HTR-8/SVneo (cell line): ENCODE results near the gene PSORS1C1.
"Not testable (repeated sequence)": the region's sequence is repeated elsewhere in the genome, so short reads cannot be mapped to it uniquely, and the experiment has no call there.

Source experiments
- DNase-seq: peaks from one replicate; pipeline ENCODE4 v3.0.0; 2011; ENCODE audit warnings: low spot score, mixed read lengths; ENCODE audit not compliant: insufficient read length
- FAIRE-seq: peaks from 2 replicates; lab custom pipeline; 2011; peaks lifted over from hg19 to GRCh38; lab: Jason Lieb, UNC

The PSORS1C1 gene

DNA sequence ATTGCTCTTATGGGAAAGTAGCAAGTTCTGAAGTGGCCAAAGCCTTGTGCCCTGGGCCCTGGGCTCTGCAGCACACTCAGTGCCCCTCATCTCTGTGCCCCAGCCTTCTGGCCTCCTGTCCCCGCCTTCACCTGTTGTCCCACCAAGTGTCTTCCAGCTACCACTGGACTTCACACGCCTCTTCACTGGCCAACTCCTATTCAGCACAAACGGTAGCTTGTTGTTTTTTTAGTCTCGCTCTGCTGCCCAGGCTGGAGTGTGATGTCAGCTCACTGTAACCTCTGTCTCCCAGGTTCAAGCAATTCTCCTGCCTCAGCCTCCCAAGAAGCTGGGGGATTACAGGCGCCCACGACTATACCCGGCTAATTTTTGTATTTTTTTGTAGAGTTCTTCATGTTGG lies 38.2 kb downstream of the PSORS1C1 start:
- DNase-seq (no peak), FAIRE-seq (no peak)

DNA sequence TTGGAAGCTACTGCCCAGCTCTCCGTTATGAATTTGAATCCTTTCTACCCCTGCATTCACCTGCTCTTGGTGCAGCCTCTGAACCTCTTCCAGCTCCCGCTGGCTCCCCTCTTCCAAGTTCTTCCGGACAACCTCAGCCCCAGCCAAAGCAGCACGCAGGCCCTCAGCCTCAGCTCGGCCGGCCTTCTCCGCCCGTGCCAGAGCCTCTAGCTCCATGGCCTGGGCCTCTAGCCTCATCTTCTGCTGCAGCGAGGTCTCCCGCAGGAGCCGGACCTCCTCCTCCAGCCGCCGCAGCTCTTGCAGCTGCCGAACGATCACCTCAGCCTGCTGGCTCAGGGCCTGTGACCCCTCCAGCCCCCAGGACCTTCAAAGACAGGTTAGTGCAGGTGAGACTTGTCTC lies 39.8 kb downstream of the PSORS1C1 start:
- no peak for FAIRE-seq

DNA sequence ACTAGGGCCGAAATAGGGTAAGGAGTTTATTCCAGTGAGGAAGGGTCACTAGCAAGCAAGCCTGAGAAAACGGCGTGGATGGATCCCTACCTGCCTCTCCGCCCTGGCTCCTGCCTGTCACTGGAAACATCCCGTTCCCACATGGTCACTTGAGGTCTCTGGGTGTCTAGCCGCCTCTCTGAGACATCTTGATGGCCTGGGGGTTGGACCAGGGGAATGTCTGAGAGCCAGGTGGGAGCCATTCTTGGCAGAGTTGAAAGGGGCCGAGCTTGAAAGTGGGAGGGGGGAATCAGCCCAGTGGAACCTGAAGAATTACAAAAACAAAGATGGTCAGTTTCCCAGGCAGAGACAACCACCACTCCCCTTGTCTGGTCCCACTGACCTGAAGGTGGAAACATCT lies 42.0 kb downstream of the PSORS1C1 start:
- DNase-seq (no peak), FAIRE-seq (no peak)

More for the DNA sequence above, 39.8 kb downstream of the PSORS1C1 start:
- no peak for DNase-seq

DNA sequence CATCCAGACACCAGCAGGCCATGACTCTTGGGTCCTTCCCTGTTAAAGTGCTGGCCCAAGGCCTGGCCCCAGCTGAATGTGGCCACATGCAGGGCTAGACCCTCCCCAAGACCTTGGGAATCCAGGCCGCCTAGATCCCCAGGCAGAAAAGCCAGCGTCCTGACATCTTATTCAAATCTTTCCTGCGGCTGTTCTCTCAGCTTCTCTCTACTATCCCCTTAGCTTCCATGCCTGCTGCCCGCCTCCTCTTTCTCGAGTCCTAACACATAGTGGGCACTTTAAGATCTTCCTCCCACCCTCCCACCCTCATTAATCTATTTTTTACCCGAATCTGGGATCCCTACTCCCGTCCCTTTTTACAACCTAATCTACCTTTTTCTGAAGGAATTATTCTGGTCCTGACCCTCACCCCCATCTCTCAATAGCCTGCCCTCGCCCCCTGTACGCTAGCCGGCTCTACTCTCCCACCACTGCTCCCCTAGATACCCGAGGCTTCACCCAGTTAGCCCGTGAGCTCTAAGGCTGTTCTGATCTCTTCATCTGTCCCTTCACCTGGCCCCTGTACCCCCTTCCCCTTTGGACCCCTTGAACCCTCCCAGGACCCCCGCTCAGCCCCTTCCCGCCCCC lies 43.0 kb downstream of the PSORS1C1 start, which contains the start of gene CCHCR1:
CCHCR1 (minus strand) TSS at position 290 of the 627 bp plus-strand sequence; CDS start at position 88, 202 bp downstream.
- no peak for DNase-seq

DNA sequence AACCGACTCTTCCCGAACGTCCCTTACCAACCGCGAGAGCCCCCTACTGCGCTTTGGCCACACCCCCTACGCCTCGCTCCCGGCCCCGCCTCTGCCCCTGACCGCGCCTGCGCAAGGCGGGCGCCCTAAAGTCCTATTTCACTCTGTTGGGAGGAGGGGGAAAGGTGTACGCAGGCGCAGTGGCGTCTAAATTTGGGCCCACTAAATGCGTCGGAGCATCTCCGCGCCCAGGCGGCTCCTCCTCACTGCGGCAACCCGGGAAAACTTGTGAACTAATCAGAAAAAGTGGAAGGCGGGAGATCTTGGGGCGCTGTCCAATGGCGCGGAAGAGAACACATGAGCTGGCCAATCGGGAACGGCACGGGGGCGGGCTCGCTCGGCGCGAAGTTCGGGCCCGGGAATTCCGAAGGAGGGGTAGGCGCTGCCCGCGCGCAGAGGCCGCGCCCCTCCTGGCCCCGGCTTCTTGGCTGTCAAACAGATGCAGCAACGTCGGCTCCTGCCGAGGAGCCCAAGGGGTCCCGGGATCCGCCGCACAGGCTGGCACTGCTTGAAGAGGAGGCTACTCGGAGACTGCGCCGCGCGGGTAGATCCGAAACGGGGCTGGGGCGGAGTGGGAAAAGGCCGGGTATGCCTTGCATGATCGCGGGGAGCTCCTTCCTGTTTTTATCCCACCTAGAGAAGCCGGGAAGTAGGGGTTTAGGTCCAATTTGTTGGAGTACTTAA lies 43.7 kb downstream of the PSORS1C1 start, which contains the start of gene TCF19:
TCF19 (plus strand) TSS at position 450 of the 723 bp plus-strand sequence. CDS start 881 bp downstream, outside the sequence.
- DNase-seq (peak; percentile 99), FAIRE-seq (peak; percentile 97)

More for the DNA sequence above, 43.0 kb downstream of the PSORS1C1 start, which contains the start of gene CCHCR1:
- FAIRE-seq, result no peak

DNA sequence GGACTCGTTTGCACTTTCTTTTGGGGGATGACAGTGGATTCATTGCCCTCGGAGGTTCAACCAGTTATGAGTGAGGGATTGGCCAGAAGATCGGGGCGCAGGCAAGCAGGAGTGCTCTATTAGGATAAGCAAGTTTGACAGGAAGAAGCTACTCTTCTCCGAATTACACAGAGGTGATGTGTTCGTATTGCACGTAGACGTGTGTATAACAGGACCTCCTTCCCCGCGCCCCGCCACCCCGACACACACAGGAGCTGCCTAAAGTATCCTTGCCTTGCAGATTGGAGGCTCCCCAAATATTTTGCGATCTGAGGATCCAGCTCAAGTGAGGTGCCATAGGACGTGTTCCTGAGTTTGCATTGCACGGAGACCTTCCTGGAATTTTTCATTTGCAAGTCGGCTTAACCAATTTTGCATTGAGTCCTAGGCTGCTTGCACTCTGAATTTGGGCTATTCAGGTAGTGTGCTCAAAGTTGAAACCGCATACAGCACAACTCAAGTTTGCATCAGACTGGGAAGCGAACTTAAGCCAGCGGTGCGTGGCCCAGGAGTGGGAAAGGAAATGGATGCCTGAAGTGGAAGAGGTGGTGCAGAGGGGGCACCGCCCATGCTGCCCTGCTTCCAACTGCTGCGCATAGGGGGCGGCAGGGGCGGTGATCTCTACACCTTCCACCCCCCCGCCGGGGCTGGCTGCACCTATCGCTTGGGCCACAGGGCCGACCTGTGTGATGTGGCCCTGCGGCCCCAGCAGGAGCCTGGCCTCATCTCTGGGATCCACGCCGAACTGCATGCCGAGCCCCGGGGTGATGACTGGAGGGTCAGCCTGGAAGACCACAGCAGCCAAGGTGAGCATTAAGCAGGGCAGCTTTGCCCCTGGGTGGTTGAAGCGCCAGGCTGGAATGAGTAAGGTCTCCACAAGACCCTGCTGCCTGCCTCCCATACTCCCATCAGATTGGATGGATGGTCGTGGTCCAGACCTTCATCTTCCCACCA lies 44.6 kb downstream of the PSORS1C1 start:
- FAIRE-seq, result peak; percentile 16

DNA sequence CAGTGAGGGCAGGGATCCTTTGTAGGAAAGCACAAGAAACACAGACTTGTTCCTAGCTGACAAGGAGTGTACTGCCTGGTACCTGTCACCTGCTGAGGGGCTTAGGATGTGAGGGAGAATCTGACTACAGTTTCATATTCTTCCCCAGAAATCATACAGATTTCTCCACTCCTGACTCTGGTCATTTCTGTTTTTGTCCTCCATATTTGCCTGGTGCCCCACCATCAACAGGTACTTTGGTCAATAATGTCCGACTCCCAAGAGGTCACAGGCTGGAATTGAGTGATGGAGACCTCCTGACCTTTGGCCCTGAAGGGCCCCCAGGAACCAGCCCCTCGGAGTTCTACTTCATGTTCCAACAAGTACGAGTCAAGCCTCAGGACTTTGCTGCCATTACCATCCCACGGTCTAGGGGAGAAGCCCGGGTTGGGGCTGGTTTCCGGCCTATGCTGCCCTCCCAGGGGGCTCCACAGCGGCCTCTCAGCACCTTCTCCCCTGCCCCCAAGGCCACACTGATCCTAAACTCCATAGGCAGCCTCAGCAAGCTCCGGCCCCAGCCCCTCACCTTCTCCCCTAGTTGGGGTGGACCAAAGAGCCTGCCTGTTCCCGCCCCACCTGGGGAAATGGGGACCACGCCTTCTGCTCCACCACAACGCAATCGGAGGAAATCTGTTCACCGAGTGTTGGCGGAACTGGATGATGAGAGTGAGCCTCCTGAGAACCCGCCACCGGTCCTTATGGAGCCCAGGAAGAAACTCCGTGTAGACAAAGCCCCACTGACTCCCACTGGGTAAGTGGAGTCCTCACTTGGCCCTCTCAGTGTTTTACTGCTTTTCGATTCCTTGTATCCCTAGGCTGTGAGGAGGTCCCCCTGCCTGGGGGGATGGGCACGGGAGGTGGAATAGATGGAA lies 46.9 kb downstream of the PSORS1C1 start:
- FAIRE-seq (no peak), DNase-seq (no peak)

More for the DNA sequence above, 44.6 kb downstream of the PSORS1C1 start:
- DNase-seq, result no peak

DNA sequence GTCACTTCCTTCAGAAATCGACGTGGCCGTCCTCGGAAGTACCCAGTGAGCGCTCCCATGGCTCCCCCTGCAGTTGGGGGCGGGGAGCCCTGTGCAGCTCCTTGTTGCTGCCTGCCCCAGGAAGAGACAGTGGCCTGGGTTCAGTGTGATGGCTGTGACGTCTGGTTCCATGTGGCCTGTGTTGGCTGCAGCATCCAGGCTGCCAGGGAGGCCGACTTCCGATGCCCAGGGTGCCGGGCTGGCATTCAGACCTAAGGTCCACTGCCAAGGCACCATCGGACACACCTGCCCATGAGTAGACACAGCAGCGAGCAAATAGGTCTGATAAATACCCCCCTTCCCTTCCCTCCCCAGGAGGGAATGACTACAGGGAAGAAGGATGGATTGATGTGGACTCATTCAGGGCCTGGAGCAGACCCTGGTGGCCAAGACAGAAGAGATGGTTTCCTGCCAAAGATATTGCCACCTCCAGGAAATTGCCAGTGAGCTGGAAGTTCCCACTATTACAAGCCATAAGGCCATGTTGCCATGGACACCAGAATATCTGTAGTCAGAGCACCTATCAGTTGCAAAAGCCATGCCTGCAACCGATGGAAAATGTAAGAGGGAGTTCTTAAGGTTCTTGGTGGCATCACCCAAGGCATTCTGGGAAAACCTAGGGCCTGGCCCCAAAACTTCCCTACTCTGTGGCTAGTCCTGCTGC lies 48.0 kb downstream of the PSORS1C1 start:
- FAIRE-seq, result no peak
- DNase-seq, result no peak

DNA sequence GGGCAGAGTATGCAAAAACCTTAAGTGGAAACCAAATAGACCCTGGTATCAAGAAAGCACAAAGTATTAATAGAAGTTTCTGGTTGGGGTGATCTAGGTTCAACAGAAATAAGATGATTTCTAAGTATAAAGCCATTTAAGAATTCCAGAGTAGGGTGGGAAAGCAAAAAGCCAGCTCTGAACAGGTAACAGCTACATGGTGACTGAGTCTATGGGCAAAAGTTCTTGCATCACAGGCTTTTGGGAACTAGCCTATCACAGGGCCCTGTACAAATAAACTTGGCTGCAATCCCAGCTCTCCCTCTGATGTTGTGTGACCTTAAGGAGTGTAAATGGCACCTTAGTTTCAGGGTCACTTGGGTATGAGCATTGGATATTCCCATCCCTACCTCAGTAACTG lies 49.3 kb downstream of the PSORS1C1 start:
- FAIRE-seq (no peak), DNase-seq (no peak)

DNA sequence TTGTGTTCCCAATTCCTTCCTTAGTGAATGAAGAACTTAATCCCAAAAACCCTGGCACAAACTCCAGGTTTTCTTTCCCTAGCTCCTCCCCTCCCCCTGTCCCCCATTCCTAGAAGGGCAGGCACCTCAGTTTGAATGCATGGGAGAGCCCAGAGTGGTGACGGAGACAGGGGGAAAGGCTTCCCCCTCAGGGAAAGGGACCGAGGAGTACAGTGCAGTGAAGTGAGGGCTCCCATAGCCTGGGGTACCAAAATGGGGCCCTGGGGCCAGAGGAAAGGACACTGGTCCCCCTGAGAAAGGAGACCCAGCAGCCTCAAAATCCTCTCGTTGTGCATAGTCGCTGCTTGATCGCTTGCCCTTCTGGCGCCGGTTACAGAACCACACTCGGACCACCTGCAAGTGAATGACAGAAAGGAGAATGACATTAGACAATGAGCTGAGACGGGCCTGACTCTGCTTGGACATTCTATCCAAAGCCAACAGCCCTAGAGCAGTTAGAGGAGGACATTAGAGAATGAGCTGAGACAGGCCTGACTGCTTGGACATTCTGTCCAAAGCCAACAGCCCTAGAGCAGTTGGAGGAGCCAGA lies 50.0 kb downstream of the PSORS1C1 start:
- DNase-seq, FAIRE-seq: not testable (repeated sequence)

DNA sequence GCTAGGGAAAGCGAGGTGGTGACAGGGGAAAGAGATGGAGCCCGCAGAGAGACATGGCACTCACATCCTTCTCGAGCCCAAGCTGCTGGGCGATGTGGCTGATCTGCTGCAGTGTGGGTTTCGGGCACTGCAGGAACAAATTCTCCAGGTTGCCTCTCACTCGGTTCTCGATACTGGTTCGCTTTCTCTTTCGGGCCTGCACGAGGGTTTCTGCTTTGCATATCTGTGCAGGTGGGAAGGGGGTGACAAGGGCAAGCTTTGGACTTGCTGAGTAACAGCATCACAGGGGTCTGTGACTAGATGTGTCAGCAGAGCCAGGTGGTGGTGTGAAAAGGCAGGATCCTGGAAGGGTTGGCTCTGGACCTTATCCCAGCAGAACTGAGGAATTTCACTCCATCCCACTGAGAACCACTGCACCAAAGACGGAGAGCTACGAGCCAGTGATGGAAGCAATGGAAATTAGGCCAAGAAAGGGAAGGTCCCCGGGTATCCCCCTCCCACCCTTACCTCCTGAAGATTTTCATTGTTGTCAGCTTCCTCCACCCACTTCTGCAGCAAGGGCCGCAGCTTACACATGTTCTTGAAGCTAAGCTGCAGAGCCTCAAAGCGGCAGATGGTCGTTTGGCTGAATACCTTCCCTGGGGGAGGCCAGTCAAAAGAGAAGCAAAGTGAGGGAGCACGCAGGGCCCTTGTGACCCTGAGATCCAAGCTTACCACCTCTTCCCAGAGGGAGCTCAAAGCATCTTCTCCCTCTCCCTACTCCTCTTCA lies 50.6 kb downstream of the PSORS1C1 start:
- DNase-seq, FAIRE-seq: not testable (repeated sequence)

DNA sequence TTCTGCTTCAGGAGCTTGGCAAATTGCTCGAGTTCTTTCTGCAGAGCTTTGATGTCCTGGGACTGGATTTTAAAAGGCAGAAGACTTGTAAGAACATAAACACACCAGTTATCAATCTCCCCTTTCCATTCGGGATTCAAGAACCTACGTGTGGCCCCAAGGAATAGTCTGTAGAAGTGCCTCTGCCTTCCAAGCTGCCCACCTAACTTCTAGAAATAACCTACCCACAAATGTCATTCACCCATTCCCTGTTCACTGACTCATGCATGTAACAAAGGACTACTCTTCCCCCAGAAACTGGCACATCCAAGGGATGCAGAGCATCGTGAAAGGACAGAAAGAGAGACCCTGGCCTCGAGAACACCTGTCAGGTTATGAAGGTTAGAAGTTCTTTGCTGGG lies 51.4 kb downstream of the PSORS1C1 start:
- DNase-seq (no peak), FAIRE-seq (no peak)

DNA sequence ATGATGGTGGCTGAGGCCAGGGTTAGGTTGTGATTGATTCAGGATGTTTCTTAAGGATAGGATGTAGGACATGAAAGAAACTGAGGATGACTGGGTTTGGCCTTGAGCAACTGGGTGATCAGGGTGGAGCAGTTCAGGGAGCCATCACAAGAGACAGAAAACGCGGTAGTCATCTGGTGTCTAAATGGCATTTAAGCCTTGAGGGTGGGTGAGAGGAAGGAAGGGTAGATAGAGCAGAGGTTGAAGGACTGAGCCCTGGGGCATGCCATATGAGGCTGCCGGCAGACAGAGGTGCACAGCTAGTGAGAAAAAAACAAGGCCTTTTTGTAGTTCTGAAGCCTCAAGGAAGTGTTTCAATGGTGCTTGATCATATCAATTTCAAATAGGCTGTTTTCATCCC lies 54.0 kb downstream of the PSORS1C1 start:
- FAIRE-seq (no peak), DNase-seq (no peak)

DNA sequence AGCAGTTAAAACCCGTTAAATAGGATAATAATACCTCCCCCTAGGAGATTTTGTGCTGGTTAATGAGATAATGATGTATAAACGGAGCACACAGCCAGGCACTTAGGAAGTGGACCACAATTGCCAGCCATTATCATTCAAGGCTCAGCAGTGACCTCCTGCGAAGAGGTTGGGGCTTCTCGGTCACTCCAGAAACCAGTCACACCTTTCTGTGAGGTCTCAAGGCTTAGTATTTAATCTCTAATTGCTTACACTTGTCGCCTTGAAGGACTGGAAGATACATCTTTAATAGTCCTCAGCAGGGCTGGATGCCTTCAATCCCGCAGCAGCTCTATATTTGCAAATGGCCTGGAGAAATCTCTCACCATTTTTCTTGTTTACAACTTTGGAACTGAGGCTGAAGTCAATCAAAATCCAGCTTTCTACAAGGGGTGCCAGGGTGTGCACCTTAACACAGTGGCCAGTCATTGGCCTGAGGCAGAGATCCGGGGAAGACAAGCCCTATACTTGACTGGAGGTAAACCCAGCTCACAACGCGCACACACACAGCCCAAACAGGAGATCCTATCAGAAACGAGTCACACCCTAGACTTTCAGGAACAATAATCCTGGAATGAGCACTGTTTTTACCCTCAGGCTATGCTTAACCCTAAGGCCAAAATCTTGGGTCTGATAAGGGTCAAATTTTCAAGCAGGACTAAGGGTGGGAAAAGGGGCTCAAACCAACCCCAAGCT lies 54.7 kb downstream of the PSORS1C1 start:
- no peak for FAIRE-seq
- DNase-seq, result no peak

DNA sequence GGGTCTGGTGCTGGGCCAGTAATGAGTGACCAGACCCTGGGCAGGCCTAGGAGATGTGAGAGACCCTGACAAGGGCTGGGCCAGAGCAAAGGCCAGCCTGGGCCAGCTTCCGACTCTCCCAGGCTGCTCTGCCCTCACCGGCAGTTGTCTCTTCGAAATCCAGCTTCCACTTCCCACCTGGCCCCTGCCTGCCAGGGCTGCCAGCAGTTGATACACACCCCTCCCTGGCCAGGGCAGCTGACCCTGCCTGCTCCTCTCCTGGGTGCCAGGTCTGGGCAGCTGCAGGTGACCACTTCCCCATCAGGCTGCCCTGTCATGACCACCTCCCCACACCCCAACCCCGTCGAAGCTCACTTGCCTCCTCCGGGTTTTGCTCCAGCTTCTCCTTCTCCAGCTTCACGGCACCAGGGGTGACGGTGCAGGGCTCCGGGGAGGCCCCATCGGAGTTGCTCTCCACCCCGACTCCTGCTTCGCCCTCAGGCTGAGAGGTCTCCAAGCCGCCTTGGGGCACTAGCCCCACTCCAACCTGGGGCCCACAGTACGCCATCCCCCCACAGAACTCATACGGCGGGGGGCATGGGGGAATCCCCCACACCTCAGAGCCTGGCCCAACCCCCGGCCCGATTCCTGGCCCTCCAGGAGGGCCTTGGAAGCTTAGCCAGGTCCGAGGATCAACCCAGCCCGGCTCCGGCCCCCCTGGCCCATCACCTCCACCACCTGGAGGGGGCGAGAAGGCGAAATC lies 55.4 kb downstream of the PSORS1C1 start:
- DNase-seq, FAIRE-seq: not testable (repeated sequence)

DNA sequence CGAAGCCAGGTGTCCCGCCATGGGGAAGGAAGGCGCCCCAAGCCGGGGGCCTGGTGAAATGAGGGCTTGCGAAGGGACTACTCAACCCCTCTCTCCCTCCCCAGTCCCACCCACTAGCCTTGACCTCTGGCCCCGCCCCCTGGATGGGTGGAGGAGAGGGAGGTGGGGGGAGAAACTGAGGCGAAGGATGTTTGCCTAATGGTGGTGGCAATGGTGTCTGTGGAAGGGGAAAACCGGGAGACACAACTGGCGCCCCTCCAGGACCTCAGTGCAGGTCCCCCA lies 55.9 kb downstream of the PSORS1C1 start, which contains the start of gene POU5F1:
POU5F1 (minus strand) TSS at position 83 of the 282 bp plus-strand sequence; CDS start at position 21, 62 bp downstream.
- FAIRE-seq (no peak), DNase-seq (no peak)
